ENCODE results near the gene CACNG3.
A peak's percentile ranks its signal among the peaks of the same experiment; 100 is the strongest.
"Not testable (repeated sequence)": the region's sequence is repeated elsewhere in the genome, so short reads cannot be mapped to it uniquely, and the experiment has no call there.

Gene CACNG3

GRCh38 chr16:24275413-24275812, 19.3 kb downstream of the CACNG3 start:
- no peak for DNase-seq

GRCh38 chr16:24279982-24280515, 23.9 kb downstream of the CACNG3 start:
- no peak for DNase-seq

GRCh38 chr16:24281466-24281865, 25.3 kb downstream of the CACNG3 start:
- no peak for DNase-seq

DNA sequence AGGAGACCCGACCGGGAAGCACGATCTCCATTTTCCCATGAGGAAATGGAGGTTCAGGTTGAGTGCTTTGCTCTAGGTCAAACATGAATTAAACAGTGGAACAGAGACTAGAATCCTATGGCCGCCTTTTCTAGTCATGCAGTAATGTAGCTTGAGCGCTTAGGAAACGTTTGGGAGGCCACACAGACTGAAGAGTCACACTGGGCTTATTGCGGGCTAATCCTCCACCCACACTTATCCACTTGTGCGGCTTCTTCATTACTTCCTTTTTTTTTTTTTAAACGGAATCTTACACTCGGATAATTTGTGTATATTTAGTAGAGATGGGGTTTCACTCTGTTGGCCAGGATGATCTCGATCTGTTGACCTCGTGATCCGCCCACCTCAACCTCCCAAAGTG, 26.0 kb downstream of the CACNG3 start:
- no peak for DNase-seq

DNA sequence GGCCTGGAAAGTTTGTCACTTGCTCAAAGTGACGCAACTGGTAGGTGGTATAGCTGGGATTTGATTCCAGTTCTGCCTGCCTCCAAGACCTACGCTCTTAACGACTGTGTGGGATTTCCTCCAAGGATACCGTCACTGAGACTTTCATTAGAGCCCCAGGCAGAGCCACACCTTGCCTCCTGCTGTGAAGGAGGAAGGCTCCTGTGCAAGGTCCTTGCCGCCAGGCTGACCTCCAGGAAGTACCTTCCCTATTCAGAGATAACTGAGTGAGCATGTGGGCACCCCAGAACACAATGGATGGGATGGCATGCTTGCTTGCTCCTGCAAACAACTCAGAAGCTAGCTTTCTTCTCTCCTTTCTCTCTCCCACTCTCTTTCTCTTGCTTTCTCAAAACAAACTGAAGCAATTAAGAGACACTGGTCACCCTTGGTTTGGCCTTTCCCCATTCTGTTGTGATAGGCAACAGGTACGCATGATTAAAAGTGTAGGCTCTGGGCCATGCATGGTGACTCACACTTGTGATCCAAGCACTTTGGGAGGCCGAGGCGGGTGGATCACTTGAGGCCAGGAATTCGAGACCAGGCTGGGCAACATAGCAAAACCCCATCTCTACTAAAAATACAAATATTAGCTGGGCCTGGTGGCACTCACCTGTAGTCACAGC, 30.7 kb downstream of the CACNG3 start:
- DNase-seq, result no peak

DNA sequence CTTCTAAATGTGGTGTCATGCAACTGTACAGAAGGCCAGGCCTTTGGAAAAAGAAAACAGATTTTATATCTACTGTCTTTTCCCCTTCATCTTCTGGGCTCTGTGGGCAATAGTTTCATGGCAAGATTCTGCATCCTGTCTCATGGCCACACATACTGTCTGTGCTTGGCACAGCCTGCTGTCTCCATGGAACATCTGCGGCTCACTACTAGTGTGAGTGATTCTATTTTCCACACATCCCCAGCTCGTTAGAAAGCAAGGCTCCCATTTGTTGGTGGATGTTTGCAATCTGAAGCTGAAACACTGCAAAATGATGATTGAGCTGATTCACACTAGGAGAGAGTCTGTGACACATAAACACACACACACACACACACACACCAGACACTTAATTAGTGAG, 32.4 kb downstream of the CACNG3 start:
- peak in 15 of 56 donors; percentile 0 to 41 (median 16) for DNase-seq

DNA sequence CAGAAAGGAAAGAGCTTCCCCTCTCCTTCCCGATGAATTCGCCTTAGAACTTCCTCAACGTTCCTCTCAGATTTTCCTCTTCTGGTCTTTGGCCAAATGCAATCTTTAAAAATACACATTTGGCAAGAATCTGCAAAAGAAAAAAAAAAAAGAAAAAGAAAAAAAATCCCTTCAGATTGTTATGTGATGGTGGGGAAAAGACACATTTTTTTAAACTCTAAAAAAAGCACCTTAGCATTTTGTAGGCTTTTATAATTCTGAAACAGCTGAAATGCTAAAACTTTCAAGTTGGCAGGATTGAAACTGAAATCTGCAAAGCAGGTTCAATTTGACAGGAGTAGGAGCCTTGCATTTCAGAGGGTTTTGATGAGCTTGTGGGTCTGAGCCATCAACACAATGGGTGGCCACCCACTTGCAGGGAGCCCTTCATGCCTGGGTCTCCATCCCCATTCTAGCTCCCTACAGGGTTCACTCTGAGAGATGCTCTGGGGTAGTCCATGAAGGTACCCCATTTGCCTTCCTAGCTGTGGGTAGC, 33.1 kb downstream of the CACNG3 start:
- DNase-seq, result no peak

- no peak for DNase-seq
Observed at GRCh38 chr16:24291932-24292331, 35.8 kb downstream of the CACNG3 start.

GRCh38 chr16:24294131-24294530, 38.0 kb downstream of the CACNG3 start:
- no peak for DNase-seq

DNA sequence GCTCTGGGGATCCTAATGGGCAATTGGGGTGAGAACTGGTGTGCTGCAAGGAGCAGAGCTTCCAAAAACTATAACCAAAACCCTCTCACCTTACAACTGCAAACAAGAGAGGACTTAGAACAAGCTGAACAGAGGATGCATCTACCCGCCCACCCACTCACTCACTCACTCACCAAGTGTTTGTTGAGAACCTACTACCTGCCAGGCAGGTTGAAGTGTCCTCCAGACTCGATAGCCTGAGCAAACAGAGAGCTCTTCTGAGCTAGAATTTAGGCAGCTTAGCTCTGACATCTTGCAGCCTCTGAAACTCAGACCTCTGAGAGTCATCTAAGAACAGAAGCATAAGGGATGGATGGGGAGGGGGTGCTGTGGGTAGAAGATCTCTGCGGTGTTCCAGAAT, 41.2 kb downstream of the CACNG3 start:
- no peak for DNase-seq

DNA sequence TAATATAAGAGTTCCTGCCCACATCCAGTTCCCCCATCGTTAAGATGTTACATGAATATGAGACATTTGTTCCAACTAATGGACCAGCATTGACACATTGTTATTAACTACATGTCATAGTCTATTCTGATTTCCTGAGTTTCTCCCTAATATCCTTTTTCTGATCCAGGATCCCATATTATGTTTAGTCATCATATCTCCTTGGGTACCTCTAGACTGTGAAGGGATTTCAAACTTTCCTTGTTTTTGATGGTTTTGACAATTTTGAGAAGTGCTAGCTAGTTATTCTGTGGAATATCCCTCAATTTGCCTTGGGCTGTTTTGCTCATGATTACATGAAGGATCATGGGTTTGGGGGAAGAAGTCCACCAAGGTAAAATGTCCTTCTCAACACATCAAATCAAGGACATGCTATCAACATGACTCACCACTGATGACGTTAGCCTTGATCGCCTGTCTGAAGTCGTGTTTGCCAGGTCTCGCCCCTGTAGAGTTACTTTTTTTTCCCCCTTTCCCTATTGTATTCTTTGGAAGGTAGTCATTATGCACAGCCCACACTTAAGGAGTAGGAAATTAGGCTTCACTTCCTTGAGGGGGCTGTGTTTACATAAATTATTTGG, 42.5 kb downstream of the CACNG3 start:
- no peak for DNase-seq

DNA sequence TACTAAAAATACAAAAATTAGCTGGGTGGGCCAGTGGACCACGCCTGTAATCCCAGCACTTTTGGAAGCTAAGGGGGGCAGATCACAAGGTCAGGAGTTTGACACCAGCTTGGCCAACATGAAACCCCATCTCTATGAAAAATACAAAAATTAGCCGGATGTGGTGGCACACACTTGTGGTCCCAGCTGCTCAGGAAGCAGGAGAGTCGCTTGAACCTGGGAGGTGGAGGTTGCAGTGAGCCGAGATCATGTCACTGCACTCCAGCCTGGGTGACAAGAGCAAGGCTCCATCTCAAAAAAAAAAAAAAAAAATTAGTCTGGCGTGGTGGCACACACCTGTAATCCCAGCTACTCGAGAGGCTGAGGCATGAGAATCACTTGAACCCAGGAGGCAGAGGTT, 44.6 kb downstream of the CACNG3 start:
- DNase-seq, result not testable (repeated sequence)

DNA sequence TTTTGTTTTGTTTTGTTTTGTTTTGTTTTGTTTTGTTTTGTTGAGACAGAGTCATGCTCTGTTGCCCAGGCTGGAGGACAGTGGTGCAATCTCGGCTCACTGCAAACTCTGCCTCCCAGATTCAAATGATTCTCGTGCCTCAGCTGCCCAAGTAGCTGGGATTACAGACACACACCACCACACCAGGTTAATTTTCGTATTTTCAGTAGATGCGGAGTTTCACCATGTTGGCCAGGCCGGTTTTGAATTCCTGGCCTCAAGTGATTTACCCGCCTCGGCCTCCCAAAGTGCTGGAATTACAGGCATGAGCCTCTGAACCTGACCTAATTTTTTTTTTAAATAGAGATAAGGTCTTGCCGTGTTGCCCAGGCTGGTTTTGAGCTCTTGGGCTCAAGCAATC, 46.5 kb downstream of the CACNG3 start:
- no peak for DNase-seq

- no peak for DNase-seq
Observed at GRCh38 chr16:24308200-24308599, 52.1 kb downstream of the CACNG3 start.

GRCh38 chr16:24309258-24310142, 53.4 kb downstream of the CACNG3 start:
- peak in 5 of 56 donors; percentile 1 to 10 (median 3) for DNase-seq

- DNase-seq, result no peak
Observed at GRCh38 chr16:24315343-24315742, 59.2 kb downstream of the CACNG3 start.

- no peak for DNase-seq
Observed at GRCh38 chr16:24318680-24319079, 62.5 kb downstream of the CACNG3 start.

GRCh38 chr16:24319126-24319814, 63.1 kb downstream of the CACNG3 start:
- no peak for DNase-seq

- peak in 1 of 56 donors; percentile 5 for DNase-seq
Observed at GRCh38 chr16:24322106-24322505, 66.0 kb downstream of the CACNG3 start.

- DNase-seq, result no peak
Observed at GRCh38 chr16:24324421-24324820, 68.3 kb downstream of the CACNG3 start.

DNA sequence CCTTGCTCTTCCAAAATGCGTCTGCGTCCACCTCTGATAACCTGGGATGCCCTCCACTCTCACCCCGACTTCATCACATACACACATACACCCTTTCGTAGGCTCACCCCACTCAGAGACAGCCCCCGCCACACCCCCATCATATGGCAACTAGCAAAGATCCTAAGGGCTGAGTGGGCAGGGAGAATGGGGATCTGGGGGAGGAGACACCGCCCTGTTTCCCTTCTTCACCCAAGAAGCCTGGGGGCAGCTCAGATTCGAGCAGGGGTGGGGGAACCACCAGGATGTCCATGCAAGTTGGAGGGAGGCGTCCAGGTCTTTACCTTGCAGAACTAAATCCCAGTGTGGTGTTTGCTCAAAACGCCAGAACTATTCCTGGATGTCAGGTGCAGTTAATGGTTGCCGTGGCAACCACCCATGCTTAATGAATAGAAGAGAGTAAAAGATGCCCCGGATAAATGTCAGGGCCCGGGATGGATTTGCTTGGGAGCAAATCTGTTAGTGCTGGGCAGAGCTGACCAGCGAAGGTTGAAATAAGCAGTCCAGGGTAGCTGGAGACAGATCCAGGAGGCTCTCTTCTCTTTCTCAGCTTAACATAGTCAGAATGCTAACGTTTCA, 72.8 kb downstream of the CACNG3 start:
- DNase-seq, result peak in 3 of 56 donors; percentile 1 to 47 (median 2)

Measured in amygdala (tissue), 56 donors.